Left colon (tissue), 2 donors: ENCODE data around the gene GGT6. TPM values are rescaled to one million over a fixed set of nuclear protein-coding genes. Genes with fewer than 3 reads are reported as not detected.
A peak's percentile ranks its signal among the peaks of the same experiment; 100 is the strongest.
"Not testable (repeated sequence)": the region's sequence is repeated elsewhere in the genome, so short reads cannot be mapped to it uniquely, and the experiment has no call there.

Experiments used
- ATAC-seq: fragments of 200-7000 bp; cut with Tn5 transposase; one replicate; pipeline ENCODE4 v1.9.1; 2020; ENCODE audit warnings: mild to moderate bottlenecking, moderate library complexity
- DNase-seq, 2 donors: peaks; one replicate each; pipeline ENCODE4 v3.0.0-alpha.2; 2020
- intact Hi-C, 2 donors: fragments of 100-400 bp; cut with DNase I in 1 of 2; cut with micrococcal nuclease in 1 of 2; formaldehyde crosslinking; loops; one replicate each; pipeline versions ENCODE4 v1.11.2 to v1.14.0; 2022; cut with DNase I, micrococcal nuclease
- total RNA-seq, 2 donors: library from RNA; stranded (reverse); fragmentation: NEBNext Ultra II Directional; extraction: Animal tissue kit (Norgen Biotek cat#: 25700); gene quantifications; one replicate each; pipeline ENCODE4 v1.2.1, GENCODE V29; 2021
- donor health status: DM: no; HTN: no; CAD: no.
- donor health status: DM: yes; HTN: yes; CAD: no.

The GGT6 gene
- total RNA-seq, 2 donors from 2014 or later = 185 to 232 TPM

- intact Hi-C loops = no loop called here
- ATAC-seq (no peak), DNase-seq (no peak)
Observed at GRCh38 chr17:4582101-4582501, 21.7 kb upstream of the GGT6 start.

GRCh38 chr17:4580291-4580690, 19.9 kb upstream of the GGT6 start:
- ATAC-seq = no peak
- no peak for DNase-seq
- intact Hi-C loops = no loop called here

GRCh38 chr17:4579678-4580077, 19.3 kb upstream of the GGT6 start:
- ATAC-seq = no peak
- intact Hi-C loops = loop anchor here in 1 of 2 donors (10.0 kb wide), 1 partner anchor 45 kb away; no protein-coding TSS in a partner anchor
- no peak for DNase-seq

- not testable (repeated sequence) for ATAC-seq, DNase-seq
- intact Hi-C loops = loop anchor here in 1 of 2 donors (10.0 kb wide), 1 partner anchor 46 kb away; no protein-coding TSS in a partner anchor
Observed at GRCh38 chr17:4578349-4578748, 18.0 kb upstream of the GGT6 start.

GRCh38 chr17:4577386-4577993, 17.1 kb upstream of the GGT6 start:
- no peak for DNase-seq

GRCh38 chr17:4576729-4577322, 16.4 kb upstream of the GGT6 start:
- intact Hi-C loops = loop anchor here in 1 of 2 donors (10.0 kb wide), 1 partner anchor 48 kb away; no protein-coding TSS in a partner anchor
- ATAC-seq = no peak
- DNase-seq = no peak

More at GRCh38 chr17:4577386-4577993, 17.1 kb upstream of the GGT6 start:
- intact Hi-C loops = loop anchor here in 1 of 2 donors (10.0 kb wide), 1 partner anchor 47 kb away; no protein-coding TSS in a partner anchor
- ATAC-seq = no peak

GRCh38 chr17:4576161-4576558, 15.8 kb upstream of the GGT6 start:
- intact Hi-C loops = loop anchor here in 1 of 2 donors (10.0 kb wide), 1 partner anchor 49 kb away; no protein-coding TSS in a partner anchor
- ATAC-seq (no peak), DNase-seq (no peak)

- ATAC-seq = no peak
- DNase-seq = no peak
- intact Hi-C loops = loop anchor here in 1 of 2 donors (10.0 kb wide), 1 partner anchor 50 kb away; no protein-coding TSS in a partner anchor
Observed at GRCh38 chr17:4574448-4575045, 14.2 kb upstream of the GGT6 start.

- ATAC-seq (no peak), DNase-seq (no peak)
- intact Hi-C loops = loop anchor here in 1 of 2 donors (10.0 kb wide), 1 partner anchor 51 kb away; no protein-coding TSS in a partner anchor
Observed at GRCh38 chr17:4573669-4574068, 13.3 kb upstream of the GGT6 start.

GRCh38 chr17:4573115-4573514, 12.7 kb upstream of the GGT6 start:
- ATAC-seq (no peak), DNase-seq (no peak)
- intact Hi-C loops = loop anchor here in 1 of 2 donors (10.0 kb wide), 1 partner anchor 52 kb away; no protein-coding TSS in a partner anchor

- no peak for DNase-seq
- ATAC-seq = no peak
- intact Hi-C loops = loop anchor here in 1 of 2 donors (10.0 kb wide), 1 partner anchor 53 kb away; no protein-coding TSS in a partner anchor
Observed at GRCh38 chr17:4572131-4572530, 11.8 kb upstream of the GGT6 start.

GRCh38 chr17:4569591-4569990, 9.2 kb upstream of the GGT6 start:
- no peak for ATAC-seq
- intact Hi-C loops = no loop called here

GRCh38 chr17:4566785-4567184, 6.4 kb upstream of the GGT6 start:
- intact Hi-C loops = no loop called here
- ATAC-seq (peak; percentile 51), DNase-seq (peak in 1 of 2 donors; percentile 68)

More at GRCh38 chr17:4569591-4569990, 9.2 kb upstream of the GGT6 start:
- DNase-seq = no peak

GRCh38 chr17:4565209-4566141, 5.1 kb upstream of the GGT6 start:
- ATAC-seq = peak; percentile 71
- DNase-seq = peak; percentile 72 to 81
- intact Hi-C loops = loop anchor here in 1 of 2 donors (2.0 kb wide), 1 partner anchor 61 kb away; no protein-coding TSS in a partner anchor

GRCh38 chr17:4562015-4562969, 1.9 kb upstream of the GGT6 start:
- ATAC-seq (peak; percentile 44), DNase-seq (no peak)
- intact Hi-C loops = no loop called here

- peak in 1 of 2 donors; percentile 56 for DNase-seq
- intact Hi-C loops = no loop called here
- ATAC-seq = no peak
Observed at GRCh38 chr17:4560837-4561256, 470 bp upstream of the GGT6 start.

GRCh38 chr17:4559966-4560365, 411 bp downstream of the GGT6 start:
- DNase-seq (peak; percentile 65 to 67), ATAC-seq (peak; percentile 48)
- intact Hi-C loops = no loop called here
